Large intestine (tissue), 3 donors: ENCODE measurements around the gene ZNF879. TPM values are rescaled to one million over a fixed set of nuclear protein-coding genes. Genes with fewer than 3 reads are reported as not detected.

Source experiments
- DNase-seq, 2 donors: peaks; one replicate each; pipeline versions ENCODE4 v3.0.0 to v3.0.0-alpha.2; 2013
- H3K27ac ChIP-seq: one replicate; pipeline ENCODE4 v1.5.1; 2013; ENCODE audit warnings: low read length
- H3K27me3 ChIP-seq: 2 replicates; pipeline ENCODE4 v1.6.1; 2013; ENCODE audit warnings: low read length; ENCODE audit not compliant: control insufficient read depth, insufficient read depth
- H3K36me3 ChIP-seq: 2 replicates; pipeline ENCODE4 v1.6.1; 2013; ENCODE audit warnings: low read length; ENCODE audit not compliant: control insufficient read depth, insufficient read depth
- H3K4me1 ChIP-seq: one replicate; pipeline ENCODE4 v1.6.1; 2013; ENCODE audit warnings: low read length; ENCODE audit not compliant: control insufficient read depth, insufficient read depth
- H3K4me3 ChIP-seq: one replicate; pipeline ENCODE4 v1.5.1; 2013; ENCODE audit warnings: low read length
- H3K9me3 ChIP-seq: one replicate; pipeline ENCODE4 v1.6.1; 2013; ENCODE audit warnings: mild to moderate bottlenecking, low read depth, low read length, moderate library complexity; ENCODE audit not compliant: control insufficient read depth
- WGBS: methylation state at CpG from one replicate; pipeline ENCODE4 v1.1.5; 2013; ENCODE audit warnings: low lambda C conversion rate; ENCODE audit not compliant: insufficient coverage; 5-methylcytosine and 5-hydroxymethylcytosine counted together
- polyA plus RNA-seq: library from polyadenylated mRNA; unstranded; fragments of 120-200 nt; gene quantifications from one replicate; pipeline ENCODE4 v1.2.1, GENCODE V29; 2013

ZNF879 gene
- polyA plus RNA-seq, 1 donor, result 3.8 TPM

DNA sequence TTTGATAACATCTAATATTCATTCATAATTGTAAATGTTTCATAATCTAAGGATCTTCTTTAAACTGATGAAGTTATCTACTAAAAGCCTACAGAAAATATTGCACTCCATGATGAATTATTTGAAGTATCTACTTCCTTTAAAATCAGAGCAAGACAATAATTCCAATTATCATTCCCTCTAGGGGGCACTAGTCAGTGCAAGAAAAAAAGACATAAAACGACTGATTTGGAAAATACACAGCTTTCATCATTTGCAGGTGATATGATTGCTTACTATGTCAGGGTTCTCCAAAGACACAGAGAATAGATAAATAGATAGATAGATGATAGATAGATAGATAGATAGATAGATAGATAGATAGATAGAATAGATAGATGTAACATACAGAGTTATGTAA lies 14.9 kb upstream of the ZNF879 start:
- no peaks in the 10 kb centered on the region for H3K4me1 ChIP-seq
- H3K27ac ChIP-seq, result no peak overlapping the region
- DNase-seq, result no peak
- no peaks in the 10 kb centered on the region for H3K36me3 ChIP-seq
- H3K4me3 ChIP-seq, result no peak overlapping the region
- H3K9me3 ChIP-seq, result no peaks in the 10 kb centered on the region
- no peaks in the 10 kb centered on the region for H3K27me3 ChIP-seq
- no CpG with 5 or more reads among the region's 1 CpG for WGBS

DNA sequence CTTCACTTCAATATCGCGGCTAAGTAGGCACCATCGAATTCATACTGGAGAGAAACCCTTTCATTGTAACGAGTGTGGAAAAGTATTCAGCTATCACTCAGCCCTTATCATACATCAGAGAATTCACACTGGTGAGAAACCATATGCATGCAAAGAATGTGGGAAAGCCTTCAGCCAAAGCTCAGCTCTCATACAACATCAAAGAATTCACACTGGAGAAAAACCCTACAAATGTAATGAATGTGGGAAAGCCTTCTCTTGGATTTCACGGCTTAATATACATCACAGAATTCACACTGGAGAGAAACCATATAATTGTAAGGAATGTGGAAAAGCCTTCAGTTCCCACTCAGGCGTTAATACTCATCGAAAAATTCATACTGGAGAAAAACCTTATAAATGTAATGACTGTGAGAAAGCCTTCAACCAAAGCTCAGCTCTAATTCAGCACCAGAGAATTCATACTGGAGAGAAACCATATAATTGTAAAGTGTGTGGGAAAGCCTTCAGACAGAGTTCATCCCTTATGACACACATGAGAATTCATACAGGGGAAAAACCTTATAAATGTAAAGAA lies 9.5 kb downstream of the ZNF879 start:
- Histone ChIP-seq H3K4me3 (no peak overlapping the region), H3K27ac (no peak overlapping the region), H3K36me3 (peaks cover 35% of the 10 kb centered on the region), H3K9me3 (peaks cover 33% of the 10 kb centered on the region), H3K4me1 (no peaks in the 10 kb centered on the region), H3K27me3 (no peaks in the 10 kb centered on the region)
- DNase-seq, result no peak
- WGBS, result 100% methylated on average over 1 of the region's 7 CpGs

DNA sequence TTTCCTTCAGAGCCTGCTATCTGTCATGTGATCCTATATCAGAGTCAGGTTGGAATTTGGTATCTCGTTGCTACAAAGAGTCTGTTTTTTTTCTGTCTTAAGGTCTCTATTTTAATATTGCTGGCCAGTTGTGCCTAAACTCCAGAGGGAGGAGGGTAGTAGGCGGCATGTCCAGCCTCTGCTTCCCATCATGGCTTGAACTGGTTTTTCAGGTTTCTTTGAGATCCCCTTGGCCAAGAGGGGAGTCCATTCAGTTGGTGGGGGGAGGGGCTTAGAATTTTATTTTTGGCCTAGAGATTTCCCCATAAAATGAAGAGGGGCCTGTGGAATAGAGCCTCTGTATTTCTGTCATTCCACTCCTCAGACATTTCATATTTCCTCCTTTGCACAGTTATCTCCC lies 21.2 kb downstream of the ZNF879 start:
- no CpG with 5 or more reads among the region's 2 CpGs for WGBS
- DNase-seq, result no peak
- no peaks in the 10 kb centered on the region for H3K4me1 ChIP-seq
- no peaks in the 10 kb centered on the region for H3K9me3 ChIP-seq
- no peaks in the 10 kb centered on the region for H3K36me3 ChIP-seq
- no peak overlapping the region for H3K4me3 ChIP-seq
- H3K27me3 ChIP-seq, result no peaks in the 10 kb centered on the region
- no peak overlapping the region for H3K27ac ChIP-seq

DNA sequence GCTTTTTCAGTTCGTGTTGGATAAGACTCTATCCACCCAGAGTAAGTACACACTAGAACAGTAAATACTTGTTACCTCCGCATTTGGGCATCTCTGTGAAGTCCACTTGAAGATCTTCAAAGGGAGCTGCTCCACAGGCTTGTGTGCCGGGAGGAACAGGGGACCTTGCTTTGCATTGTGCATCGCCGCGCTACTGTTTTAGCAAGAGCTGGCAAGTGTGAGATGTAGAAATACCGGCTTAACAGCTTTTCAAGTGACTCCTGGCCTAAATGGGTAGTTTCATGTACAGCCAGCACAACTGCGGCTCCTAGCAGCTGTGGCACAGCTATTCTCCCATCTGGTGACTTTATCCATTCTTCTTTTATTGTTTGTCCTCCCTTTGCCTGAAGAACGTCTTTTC lies 28.2 kb downstream of the ZNF879 start:
- 60% methylated on average over 1 of the region's 9 CpGs for WGBS
- H3K4me3 ChIP-seq, result no peak overlapping the region
- H3K27me3 ChIP-seq, result no peaks in the 10 kb centered on the region
- DNase-seq, result no peak
- H3K36me3 ChIP-seq, result no peaks in the 10 kb centered on the region
- no peaks in the 10 kb centered on the region for H3K4me1 ChIP-seq
- no peaks in the 10 kb centered on the region for H3K9me3 ChIP-seq
- H3K27ac ChIP-seq, result no peak overlapping the region

DNA sequence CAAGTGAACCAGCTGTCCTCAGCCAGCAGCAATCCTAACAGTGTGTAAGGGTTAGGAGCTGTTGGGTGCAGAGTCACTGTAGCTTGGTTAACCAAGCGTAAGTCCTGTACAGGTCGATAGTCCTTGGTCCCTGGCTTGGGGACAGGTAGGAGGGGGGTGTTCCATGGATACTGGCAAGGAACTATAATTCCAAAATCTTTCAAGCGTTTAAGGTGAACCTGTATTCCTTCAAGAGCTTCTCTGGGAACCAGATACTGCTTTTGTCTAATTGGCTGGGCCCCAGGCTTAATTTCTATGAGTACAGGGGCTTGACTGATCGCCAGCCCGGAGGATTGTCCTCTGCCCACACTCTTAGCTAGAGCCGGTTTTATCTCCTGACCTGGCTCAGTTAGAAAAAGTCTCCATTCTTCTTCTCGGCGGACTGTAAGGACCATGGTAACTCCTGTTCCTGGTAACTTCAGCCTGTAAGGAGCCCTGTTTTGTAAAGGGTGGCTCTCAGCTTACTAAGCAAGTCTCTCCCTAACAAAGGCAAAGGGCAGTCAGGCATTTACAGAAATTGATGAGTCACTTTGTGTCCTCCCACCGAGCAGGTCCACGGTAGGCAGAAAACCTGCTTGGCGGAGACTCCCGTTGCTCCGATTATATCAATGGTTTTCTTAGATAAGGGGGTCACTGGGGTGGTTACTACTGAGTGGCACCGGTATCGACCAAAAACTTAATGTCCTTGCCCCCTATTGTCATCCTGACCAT lies 30.6 kb downstream of the ZNF879 start:
- WGBS, result no CpG with 5 or more reads among the region's 15 CpGs
- Histone ChIP-seq H3K27me3 (no peaks in the 10 kb centered on the region), H3K4me3 (no peak overlapping the region), H3K27ac (no peak overlapping the region), H3K36me3 (no peaks in the 10 kb centered on the region), H3K9me3 (no peaks in the 10 kb centered on the region), H3K4me1 (no peaks in the 10 kb centered on the region)
- no peak for DNase-seq

DNA sequence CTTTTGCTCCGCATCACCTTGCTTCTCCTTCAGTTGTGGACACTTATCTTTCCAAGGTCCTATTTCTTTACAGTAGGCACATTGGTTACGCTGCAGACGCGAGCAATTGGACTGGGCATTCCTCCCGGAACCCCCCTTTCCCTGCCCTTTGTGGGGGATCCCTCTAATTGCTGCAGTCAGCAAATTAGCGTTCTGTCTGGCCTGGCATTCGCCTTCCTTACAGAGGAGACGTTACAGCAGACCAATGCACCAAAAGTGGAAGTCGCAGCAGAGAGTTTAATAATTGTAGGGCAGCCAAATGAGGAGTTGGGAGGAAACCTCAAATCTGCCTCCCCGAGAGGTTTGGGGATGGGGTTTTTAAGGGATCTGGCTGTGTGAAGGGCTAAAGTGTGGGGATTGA lies 31.3 kb downstream of the ZNF879 start:
- no peaks in the 10 kb centered on the region for H3K9me3 ChIP-seq

DNA sequence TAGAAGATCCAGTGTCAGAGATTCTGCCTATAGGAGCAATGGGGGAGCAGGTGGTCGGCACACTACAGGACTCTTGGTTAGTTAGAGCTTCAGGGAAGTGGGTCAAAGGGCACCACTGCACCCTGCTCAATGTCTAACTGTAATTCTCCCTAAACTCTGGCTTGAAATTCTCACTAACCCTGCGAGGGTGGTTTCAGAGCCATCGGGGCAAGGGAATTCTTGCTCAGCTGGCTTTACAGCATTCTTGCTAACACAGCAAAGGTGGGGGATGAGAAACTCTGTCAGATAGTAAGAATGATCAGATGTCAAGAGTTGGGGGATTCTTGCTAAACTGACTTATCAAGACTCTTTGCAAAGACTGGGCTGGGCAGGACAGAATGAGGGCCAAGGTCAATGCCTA lies 31.8 kb downstream of the ZNF879 start:
- H3K27me3 ChIP-seq, result no peaks in the 10 kb centered on the region
- no CpG with 5 or more reads among the region's 3 CpGs for WGBS
- no peak overlapping the region for H3K4me3 ChIP-seq

More for the DNA sequence above, 31.3 kb downstream of the ZNF879 start:
- WGBS, result 95% methylated on average over 4 of the region's 10 CpGs
- H3K4me1 ChIP-seq, result no peaks in the 10 kb centered on the region
- H3K27me3 ChIP-seq, result no peaks in the 10 kb centered on the region
- no peak for DNase-seq
- no peaks in the 10 kb centered on the region for H3K36me3 ChIP-seq
- H3K4me3 ChIP-seq, result no peak overlapping the region
- no peak overlapping the region for H3K27ac ChIP-seq

DNA sequence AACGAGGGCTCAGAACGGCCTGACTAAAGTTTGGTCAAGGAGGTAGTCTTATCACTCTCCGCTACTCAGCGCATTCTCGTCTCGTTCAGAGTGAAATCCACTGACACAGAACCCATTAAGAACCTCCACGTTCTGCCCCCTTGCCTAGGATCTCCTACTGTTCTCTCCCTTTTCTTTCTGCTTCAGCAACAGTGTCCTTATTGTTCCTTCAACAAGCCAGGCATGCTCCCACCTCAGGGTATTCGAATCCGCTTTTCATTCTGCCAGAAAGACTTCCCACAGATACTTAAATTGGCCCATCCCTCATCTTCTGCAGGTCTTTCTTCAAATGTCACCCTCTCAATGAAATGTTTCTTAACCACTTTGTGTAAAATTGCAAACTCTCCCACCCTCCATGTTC lies 32.2 kb downstream of the ZNF879 start:
- Histone ChIP-seq H3K36me3 (no peaks in the 10 kb centered on the region), H3K27me3 (no peaks in the 10 kb centered on the region), H3K4me3 (no peak overlapping the region), H3K27ac (no peak overlapping the region), H3K4me1 (peaks cover 2% of the 10 kb centered on the region), H3K9me3 (peaks cover 3% of the 10 kb centered on the region)
- no peak for DNase-seq
- 100% methylated on average over 2 of the region's 9 CpGs for WGBS

More for the DNA sequence above, 31.8 kb downstream of the ZNF879 start:
- no peak for DNase-seq
- H3K36me3 ChIP-seq, result no peaks in the 10 kb centered on the region
- H3K4me1 ChIP-seq, result no peaks in the 10 kb centered on the region
- no peak overlapping the region for H3K27ac ChIP-seq
- no peaks in the 10 kb centered on the region for H3K9me3 ChIP-seq

DNA sequence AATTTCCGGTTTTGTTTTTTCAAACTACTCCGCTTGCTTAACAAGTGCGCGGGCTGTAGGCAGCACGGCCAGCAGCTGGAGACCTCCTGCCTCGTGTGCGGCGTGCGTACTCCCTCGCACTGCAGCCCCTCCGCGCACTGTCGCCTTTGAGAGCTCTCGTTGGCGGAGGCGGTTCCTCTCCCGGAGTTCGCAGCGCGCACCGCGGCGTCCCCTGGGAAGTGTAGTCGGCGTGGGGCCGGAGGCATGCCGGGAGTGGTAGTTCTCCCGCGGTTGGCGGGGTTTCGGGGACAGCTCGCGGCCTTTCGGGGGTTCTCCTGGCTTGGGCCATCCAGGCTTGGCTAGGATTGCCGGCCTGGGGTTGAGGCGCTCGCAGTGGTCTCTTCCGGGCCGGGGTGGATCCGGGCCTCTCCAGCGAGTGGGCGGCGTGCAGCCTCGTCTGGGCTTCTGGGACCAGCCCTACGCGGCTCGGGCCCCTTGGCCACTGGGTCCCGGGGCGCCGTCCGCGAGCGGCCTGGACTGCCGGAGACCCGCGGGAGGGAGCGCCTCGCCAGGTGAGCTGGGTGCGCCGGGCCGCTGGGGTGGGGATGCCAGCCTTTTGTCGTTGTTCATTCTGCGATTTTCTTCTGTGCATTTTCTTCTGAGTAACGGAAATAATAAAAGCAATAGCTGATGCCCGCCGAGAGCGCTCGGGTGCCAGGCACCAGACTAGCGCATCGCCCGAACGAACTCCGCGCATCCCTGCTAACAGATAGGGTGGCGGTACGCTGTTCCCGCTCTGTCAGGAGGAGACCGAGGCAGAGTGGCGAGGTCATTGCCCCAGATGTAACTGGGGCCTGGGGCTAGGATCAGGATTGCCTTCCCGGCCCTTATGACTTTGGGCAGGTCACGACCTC lies 36.8 kb downstream of the ZNF879 start, which contains the start of gene ZNF354C:
TSS of gene ZNF354C (plus strand) at position 258 of the 893 bp plus-strand sequence. CDS start 1,696 bp downstream, outside the sequence.
- peak; percentile 81 to 91 for DNase-seq
- Histone ChIP-seq H3K27ac (peak within 1 kb of the TSS; percentile 51), H3K36me3 (peaks cover 13% of the 10 kb centered on the region), H3K4me3 (peak within 1 kb of the TSS; percentile 76), H3K9me3 (peaks cover 10% of the 10 kb centered on the region), H3K27me3 (no peaks in the 10 kb centered on the region), H3K4me1 (peaks cover 6% of the 10 kb centered on the region)
- no CpG with 5 or more reads among the region's 81 CpGs for WGBS

DNA sequence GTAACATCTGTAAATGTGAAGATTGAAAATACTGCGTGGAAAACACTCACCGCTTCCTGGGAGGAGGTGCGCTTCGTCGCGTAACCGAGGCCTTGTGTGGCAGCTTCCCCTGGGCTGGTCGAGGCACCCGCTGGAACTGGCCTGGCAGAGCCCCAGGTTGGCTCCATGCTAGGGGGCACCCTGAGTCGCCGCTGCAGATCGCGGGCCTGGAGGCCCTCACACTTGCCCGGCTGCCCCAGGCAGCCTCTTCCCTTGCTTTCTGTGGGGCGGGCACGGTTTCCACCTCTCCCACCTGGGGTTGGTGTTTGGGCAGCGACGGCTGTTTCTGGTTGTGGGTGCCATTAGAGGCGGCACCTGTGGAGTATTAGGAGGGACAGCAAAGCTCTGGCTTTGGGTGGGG lies 37.4 kb downstream of the ZNF879 start:
- H3K27me3 ChIP-seq, result no peaks in the 10 kb centered on the region
- peak overlapping the region; percentile 76 for H3K4me3 ChIP-seq
- H3K36me3 ChIP-seq, result peaks cover 18% of the 10 kb centered on the region
- no peak for DNase-seq
- H3K4me1 ChIP-seq, result peaks cover 6% of the 10 kb centered on the region
- H3K9me3 ChIP-seq, result peaks cover 14% of the 10 kb centered on the region
- WGBS, result no CpG with 5 or more reads among the region's 19 CpGs
- no peak overlapping the region for H3K27ac ChIP-seq
